Kidney epithelial cell (primary cell): ENCODE data around the gene GNAO1. TPM values are rescaled to one million over a fixed set of nuclear protein-coding genes. Genes with fewer than 3 reads are reported as not detected.

Experiments used
- DNase-seq: peaks from one replicate; pipeline ENCODE4 v3.0.0-alpha.2; 2010; ENCODE audit warnings: low read depth
- H3K27me3 ChIP-seq: 2 replicates; pipeline ENCODE4 v1.6.0; 2011; ENCODE audit warnings: low read length; ENCODE audit not compliant: control insufficient read depth, insufficient read depth
- H3K36me3 ChIP-seq: 2 replicates; pipeline ENCODE4 v1.5.1; 2011; ENCODE audit warnings: low read length; ENCODE audit not compliant: control insufficient read depth, insufficient read depth
- H3K4me3 ChIP-seq: 2 replicates; pipeline ENCODE4 v1.5.1; 2011; ENCODE audit warnings: low read depth, mild to moderate bottlenecking, control low read depth, low read length
- total RNA-seq: library from RNA; depleted of rRNA; stranded (reverse); fragments of >200 nt; gene quantifications from 2 replicates; pipeline ENCODE4 v1.2.3, GENCODE V29; 2015
- TF ChIP-seq, protein P1 (sequence below): IDR thresholded peaks from 2 replicates; pipeline ENCODE4 v1.5.1; 2011; ENCODE audit warnings: mild to moderate bottlenecking, moderate library complexity, low read length, control low read depth, inconsistent platforms; ENCODE audit not compliant: insufficient read depth, poor library complexity, severe bottlenecking

GNAO1 gene
- total RNA-seq, 1 donor from 2014 or later: 5.7 TPM

DNA sequence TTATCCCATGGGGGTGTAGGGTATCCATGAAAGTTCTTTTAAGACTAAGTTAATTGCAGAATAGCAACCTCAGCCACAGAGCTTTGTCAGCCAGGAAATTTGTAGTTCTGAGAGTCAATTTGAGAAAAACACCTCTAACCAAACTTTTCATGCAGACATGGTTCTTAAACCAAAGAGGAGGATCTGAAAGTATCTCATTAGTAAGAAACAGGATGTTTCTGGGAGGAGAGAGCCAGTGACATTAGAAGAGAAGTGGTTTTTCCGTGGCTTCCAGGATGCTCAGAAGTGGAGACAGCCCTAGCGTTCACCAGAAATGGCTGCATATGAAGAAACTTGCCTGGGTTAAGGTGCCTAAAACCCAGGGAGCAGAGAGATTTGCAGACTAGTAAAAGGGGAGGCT lies 7.9 kb downstream of the GNAO1 start:
- no peaks in the 10 kb centered on the region for H3K36me3 ChIP-seq
- TF ChIP-seq, protein P1, sequence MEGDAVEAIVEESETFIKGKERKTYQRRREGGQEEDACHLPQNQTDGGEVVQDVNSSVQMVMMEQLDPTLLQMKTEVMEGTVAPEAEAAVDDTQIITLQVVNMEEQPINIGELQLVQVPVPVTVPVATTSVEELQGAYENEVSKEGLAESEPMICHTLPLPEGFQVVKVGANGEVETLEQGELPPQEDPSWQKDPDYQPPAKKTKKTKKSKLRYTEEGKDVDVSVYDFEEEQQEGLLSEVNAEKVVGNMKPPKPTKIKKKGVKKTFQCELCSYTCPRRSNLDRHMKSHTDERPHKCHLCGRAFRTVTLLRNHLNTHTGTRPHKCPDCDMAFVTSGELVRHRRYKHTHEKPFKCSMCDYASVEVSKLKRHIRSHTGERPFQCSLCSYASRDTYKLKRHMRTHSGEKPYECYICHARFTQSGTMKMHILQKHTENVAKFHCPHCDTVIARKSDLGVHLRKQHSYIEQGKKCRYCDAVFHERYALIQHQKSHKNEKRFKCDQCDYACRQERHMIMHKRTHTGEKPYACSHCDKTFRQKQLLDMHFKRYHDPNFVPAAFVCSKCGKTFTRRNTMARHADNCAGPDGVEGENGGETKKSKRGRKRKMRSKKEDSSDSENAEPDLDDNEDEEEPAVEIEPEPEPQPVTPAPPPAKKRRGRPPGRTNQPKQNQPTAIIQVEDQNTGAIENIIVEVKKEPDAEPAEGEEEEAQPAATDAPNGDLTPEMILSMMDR: no peak
- peaks cover 17% of the 10 kb centered on the region for H3K27me3 ChIP-seq
- no peak overlapping the region for H3K4me3 ChIP-seq
- no peak for DNase-seq

DNA sequence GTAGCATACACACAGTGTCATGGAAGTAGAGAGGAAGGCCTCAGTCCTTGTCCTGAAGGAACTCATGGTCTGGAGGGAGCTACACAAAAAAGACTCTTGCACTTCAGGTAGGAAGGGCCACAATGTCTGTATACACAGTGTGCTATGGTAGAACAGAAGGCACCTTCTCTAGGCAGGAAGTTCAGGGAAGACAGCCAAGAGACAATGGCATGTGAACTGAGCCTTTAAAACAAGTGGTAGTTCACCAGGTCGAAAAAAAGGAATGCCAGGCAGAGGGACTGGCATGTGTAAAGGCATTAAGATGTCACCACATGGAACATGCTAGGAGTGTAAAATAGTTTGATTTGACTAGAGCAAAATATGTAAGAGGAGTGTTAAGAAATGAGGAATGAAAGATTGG lies 9.7 kb downstream of the GNAO1 start:
- TF ChIP-seq, protein P1: no peak
- no peak overlapping the region for H3K4me3 ChIP-seq
- no peak for DNase-seq
- no peaks in the 10 kb centered on the region for H3K36me3 ChIP-seq
- H3K27me3 ChIP-seq: peaks cover 10% of the 10 kb centered on the region

DNA sequence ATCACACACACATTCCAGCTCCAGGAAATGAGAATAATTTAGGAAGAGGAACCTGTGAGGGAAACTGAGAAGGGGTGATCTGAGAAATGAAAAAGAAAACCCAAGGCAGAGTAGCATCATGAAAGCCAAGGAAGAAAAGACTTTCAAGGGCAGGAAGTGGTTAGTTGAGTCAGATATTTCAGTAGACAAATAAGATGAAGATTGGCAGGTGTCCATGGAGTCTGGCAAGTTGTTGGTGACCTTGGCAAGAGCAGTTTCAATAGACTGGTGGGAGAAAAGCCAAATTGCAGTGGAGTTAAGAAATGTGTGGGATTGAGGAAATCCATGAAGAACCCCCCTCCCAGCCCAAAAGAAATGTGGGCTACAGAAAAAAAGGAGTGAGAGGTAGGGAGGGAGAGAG lies 10.7 kb downstream of the GNAO1 start:
- no peak overlapping the region for H3K4me3 ChIP-seq
- TF ChIP-seq, protein P1: no peak
- no peaks in the 10 kb centered on the region for H3K36me3 ChIP-seq
- DNase-seq: no peak
- H3K27me3 ChIP-seq: peaks cover 8% of the 10 kb centered on the region

DNA sequence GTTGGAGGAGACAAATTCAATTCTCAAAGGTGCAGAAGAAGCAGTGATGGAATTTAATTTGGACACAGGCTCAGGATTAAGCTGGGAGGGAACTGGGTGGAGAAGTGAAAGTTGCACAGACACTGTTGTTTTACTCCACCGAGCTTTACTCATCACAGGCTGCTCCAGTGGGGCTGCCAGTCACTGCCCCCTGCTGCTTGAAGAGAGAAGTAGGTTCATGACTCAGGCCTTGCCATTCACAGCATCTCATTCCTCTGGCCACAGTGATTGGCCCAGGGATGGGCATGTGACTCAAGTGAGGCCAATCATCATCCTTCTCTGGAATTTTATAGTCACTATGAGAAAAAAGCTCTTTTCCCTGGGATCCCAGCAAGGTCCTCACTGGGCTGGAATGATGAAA lies 11.8 kb downstream of the GNAO1 start:
- no peaks in the 10 kb centered on the region for H3K36me3 ChIP-seq
- no peak for DNase-seq
- H3K4me3 ChIP-seq: no peak overlapping the region
- TF ChIP-seq, protein P1: peak; percentile 30
- H3K27me3 ChIP-seq: peaks cover 2% of the 10 kb centered on the region

DNA sequence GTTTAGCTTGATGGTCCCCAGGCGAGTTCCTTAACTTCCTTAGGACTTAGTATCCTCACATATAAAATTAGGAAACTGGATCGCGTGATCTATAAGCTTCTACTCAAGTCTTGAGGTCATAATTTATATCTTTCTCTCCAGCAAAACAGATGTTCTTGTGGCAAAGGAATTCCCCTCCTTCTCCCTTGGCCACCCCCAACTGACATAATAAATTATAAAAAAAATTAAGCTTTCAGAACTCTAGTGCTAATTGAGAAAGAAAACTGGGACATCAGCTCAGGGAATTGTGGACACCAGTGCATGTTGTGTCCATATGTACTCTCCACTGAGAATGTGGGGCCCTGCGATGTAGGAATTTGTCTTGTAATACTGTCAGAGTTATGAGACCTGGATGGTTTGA lies 13.5 kb downstream of the GNAO1 start:
- Histone ChIP-seq H3K27me3 (peaks cover 2% of the 10 kb centered on the region), H3K36me3 (no peaks in the 10 kb centered on the region), H3K4me3 (no peak overlapping the region)
- no peak for DNase-seq
- TF ChIP-seq, protein P1: no peak

DNA sequence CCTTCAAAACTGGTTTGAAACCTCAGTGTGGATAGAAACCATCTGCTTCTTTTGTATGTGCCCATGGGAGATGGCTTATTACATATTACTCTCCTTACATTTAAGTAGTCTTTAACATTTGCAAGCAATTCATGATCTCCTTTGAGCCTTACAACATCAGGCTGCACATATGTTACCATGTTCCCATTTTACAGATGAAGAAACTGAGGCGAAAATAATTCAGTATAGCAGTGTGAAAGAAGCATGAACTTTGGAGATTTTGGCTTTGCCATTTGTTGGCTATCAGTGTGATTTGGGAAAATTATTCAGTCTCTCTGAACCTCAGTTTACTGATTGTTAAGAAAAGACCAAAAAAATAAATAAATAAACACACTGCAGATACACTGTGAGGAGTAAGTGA lies 15.7 kb downstream of the GNAO1 start:
- Histone ChIP-seq H3K27me3 (peaks cover 4% of the 10 kb centered on the region), H3K36me3 (no peaks in the 10 kb centered on the region), H3K4me3 (no peak overlapping the region)
- DNase-seq: no peak
- TF ChIP-seq, protein P1: no peak
